Hematopoietic multipotent progenitor cell treated with erythropoietin and hydrocortisone succinate and interleukin-3 and kit ligand, for 8 days (in vitro differentiated cells): ENCODE data around the gene LAMA3.

Experiments used
- DNase-seq: peaks from one replicate; pipeline ENCODE4 v3.0.0-alpha.2; 2015

Gene LAMA3

GRCh38 chr18:23943903-23944624 lies 254.8 kb downstream of the LAMA3 start:
- no peak for DNase-seq

GRCh38 chr18:23945416-23946079 lies 256.3 kb downstream of the LAMA3 start:
- no peak for DNase-seq

GRCh38 chr18:23949863-23950262 lies 260.6 kb downstream of the LAMA3 start:
- DNase-seq, result no peak

GRCh38 chr18:23950644-23951043 lies 261.4 kb downstream of the LAMA3 start:
- DNase-seq, result no peak

GRCh38 chr18:23951206-23951605 lies 262.0 kb downstream of the LAMA3 start:
- no peak for DNase-seq

DNA sequence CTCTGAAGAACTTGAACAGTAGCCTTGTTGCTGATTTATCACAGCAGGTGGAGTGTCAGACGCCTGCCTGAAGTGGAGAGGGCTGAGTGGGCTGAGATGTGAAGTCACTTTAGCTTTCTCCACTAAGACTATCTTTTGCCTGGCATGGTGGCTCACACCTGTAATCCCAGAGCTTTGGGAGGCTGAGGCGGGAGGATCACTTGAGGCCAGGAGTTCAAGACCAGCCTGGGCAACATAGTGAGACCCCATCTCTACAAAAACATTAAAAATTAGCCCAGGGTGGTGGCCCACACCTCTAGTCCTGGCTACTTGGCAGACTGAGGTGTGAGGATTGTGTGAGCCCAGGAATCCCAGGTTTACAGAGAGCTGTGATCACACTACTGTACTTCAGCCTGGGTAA lies 264.7 kb downstream of the LAMA3 start:
- no peak for DNase-seq

DNA sequence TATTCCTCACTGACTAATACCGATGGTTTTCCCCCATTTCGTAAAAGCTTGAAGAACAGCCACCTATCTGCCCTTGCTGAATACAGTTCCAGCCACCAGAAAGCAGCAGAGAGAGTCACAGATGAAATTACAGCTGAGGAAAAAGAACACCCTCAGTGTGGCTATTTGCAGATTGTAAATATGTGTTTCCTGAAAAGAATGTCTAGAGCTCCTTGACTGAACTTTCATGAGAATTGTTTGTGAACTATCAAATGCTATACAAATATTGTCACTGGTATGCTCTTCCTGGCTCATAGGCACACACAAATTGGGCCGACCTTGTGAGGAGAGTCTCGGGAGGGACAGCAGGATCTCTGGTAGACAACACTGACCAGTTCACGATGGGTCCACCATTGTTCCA lies 267.2 kb downstream of the LAMA3 start:
- DNase-seq, result no peak

GRCh38 chr18:23958036-23958435 lies 268.8 kb downstream of the LAMA3 start:
- no peak for DNase-seq

DNA sequence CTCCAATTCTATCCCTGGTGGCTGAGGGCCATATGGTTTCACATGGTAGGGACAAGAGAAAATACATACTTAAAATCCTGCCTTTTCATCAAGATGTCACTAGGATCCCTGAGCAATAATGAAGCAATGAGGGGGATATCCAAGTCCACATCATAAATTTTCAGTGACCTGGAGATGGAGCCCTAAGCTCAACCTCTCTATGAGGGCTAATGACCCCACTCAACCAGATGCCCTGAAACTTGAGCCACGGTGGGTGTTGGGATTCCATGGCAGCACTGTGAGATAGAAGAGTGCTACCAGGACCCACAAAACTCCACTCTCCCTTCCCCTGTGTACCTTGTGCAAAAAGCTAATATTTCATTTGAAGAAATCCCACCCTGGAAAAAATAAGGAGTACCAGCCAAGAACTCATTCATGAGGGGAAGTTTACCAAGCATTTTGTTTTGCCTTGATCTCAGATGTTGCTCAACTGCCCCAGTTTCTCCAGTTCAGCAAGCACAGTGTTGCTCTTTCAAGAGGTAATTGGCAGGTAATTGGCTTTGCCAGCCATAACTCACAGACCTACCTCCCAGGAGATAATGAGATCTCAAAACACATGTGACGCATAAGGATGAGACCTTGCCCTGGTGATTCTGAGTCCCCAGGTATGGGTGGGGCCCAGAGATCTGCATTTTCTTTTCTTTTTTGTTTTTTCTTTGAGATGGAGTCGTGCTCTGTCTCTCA lies 274.4 kb downstream of the LAMA3 start:
- DNase-seq, result no peak

- no peak for DNase-seq
Observed at GRCh38 chr18:23964282-23965238, 275.3 kb downstream of the LAMA3 start.

- no peak for DNase-seq
Observed at GRCh38 chr18:23966909-23967308, 277.7 kb downstream of the LAMA3 start.

DNA sequence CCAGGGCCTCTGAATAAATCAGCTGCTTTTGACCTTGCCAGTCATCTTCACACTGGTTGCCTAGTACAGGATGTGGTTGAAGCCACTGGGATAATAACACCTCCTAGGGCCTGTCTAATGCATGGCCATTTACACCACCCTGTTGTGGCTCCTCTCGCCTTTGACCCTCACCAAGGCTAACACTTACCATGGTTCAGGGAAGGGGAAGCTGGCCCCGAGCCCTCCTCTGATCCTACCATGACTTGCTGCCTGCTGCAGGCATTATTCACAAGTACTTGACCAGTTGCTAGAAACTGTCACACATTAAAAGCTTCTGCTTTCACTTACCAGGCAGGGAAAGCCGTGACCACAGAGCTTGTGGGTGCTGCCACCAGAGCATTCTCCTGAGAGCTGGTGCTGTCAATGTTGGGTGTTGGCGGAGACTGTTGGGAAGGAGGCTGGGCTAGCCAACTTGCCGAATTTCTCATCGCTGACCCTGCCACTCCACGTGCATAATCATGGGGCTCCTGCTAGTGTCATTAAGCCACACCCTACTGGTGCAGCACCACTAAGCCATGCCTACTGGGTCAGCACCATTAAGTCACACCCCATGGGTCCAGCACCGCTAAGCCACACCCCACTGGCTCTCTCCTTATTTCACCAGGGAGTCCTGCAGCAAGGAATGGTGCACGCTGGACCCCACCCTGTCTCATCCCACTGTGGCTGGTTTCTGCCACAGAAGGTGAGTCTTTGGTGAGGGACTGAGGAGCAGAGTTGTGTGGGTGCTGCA lies 278.3 kb downstream of the LAMA3 start:
- no peak for DNase-seq

GRCh38 chr18:23968638-23969604 lies 279.7 kb downstream of the LAMA3 start:
- no peak for DNase-seq

- DNase-seq, result no peak
Observed at GRCh38 chr18:23969664-23970063, 280.4 kb downstream of the LAMA3 start.

- DNase-seq, result peak; percentile 35
Observed at GRCh38 chr18:23970161-23971096, 281.2 kb downstream of the LAMA3 start.

- DNase-seq, result no peak
Observed at GRCh38 chr18:23971097-23971440, 281.8 kb downstream of the LAMA3 start.

- no peak for DNase-seq
Observed at GRCh38 chr18:23971666-23972230, 282.5 kb downstream of the LAMA3 start.

GRCh38 chr18:23972453-23972852 lies 283.2 kb downstream of the LAMA3 start:
- DNase-seq, result no peak

GRCh38 chr18:23977103-23977502 lies 287.9 kb downstream of the LAMA3 start:
- DNase-seq, result no peak
